HG03558 (cell line): ENCODE results near the gene GMDS.

Source experiments
- ATAC-seq: cut with Tn5 transposase; IDR thresholded peaks from one replicate; pipeline ENCODE4 v1.9.1; 2021; ENCODE audit warnings: moderate number of reproducible peaks; ENCODE audit not compliant: unreplicated experiment; ENCODE audit errors: extremely low read depth

GMDS gene

GRCh38 chr6:1658212-1659005 is 587.0 kb downstream of the GMDS start:
- no peak for ATAC-seq

- ATAC-seq = no peak
Observed at GRCh38 chr6:1657771-1658165, 587.6 kb downstream of the GMDS start.

GRCh38 chr6:1657116-1657770 is 588.2 kb downstream of the GMDS start:
- ATAC-seq = no peak

GRCh38 chr6:1654054-1654453 is 591.4 kb downstream of the GMDS start:
- ATAC-seq = no peak

- ATAC-seq = no peak
Observed at GRCh38 chr6:1652842-1653241, 592.6 kb downstream of the GMDS start.

- no peak for ATAC-seq
Observed at GRCh38 chr6:1651362-1651761, 594.0 kb downstream of the GMDS start.

GRCh38 chr6:1645466-1646185 is 599.8 kb downstream of the GMDS start:
- no peak for ATAC-seq

GRCh38 chr6:1644516-1645060 is 600.8 kb downstream of the GMDS start:
- no peak for ATAC-seq

- ATAC-seq = no peak
Observed at GRCh38 chr6:1643830-1644445, 601.5 kb downstream of the GMDS start.

- no peak for ATAC-seq
Observed at GRCh38 chr6:1643111-1643510, 602.3 kb downstream of the GMDS start.

- ATAC-seq = no peak
Observed at GRCh38 chr6:1641343-1641885, 604.0 kb downstream of the GMDS start.

- no peak for ATAC-seq
Observed at GRCh38 chr6:1640476-1640875, 604.9 kb downstream of the GMDS start.

- ATAC-seq = no peak
Observed at GRCh38 chr6:1639430-1639829, 606.0 kb downstream of the GMDS start.

- ATAC-seq = no peak
Observed at GRCh38 chr6:1636971-1637871, 608.2 kb downstream of the GMDS start.

GRCh38 chr6:1636272-1636825 is 609.1 kb downstream of the GMDS start:
- no peak for ATAC-seq

GRCh38 chr6:1635305-1636010 is 609.9 kb downstream of the GMDS start:
- ATAC-seq = no peak

GRCh38 chr6:1634081-1634480 is 611.3 kb downstream of the GMDS start:
- no peak for ATAC-seq

- no peak for ATAC-seq
Observed at GRCh38 chr6:1633366-1634021, 611.9 kb downstream of the GMDS start.
